ENCODE measurements around the gene PGA3. TPM values are rescaled to one million over a fixed set of nuclear protein-coding genes. Genes with fewer than 3 reads are reported as not detected.
"Not testable (repeated sequence)": the region's sequence is repeated elsewhere in the genome, so short reads cannot be mapped to it uniquely, and the experiment has no call there.

Gene PGA3
- total RNA-seq, 1 experiment from 2014 or later = not detected

DNA sequence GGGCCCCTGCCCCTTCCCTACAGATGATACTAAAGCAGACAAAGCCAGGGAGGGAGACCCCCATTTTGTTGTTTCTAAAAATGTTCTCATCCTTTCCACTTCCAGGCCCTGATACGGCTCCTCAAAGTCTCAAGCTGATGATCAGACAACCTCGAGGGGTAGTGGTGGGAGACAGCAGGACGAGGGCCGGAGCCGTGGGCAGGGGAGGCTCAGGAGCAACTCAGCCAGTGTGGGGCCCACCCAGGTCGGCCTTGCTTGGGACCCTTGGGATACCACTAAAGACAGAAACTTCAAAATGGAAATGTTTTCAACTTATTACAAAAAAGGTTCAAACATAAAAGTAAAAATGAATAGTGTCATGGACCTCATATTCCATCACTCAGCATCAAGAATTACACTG is 26.9 kb upstream of the PGA3 start:
- TF ChIP-seq RAD21 (IDR thresholded peaks at IDR 0.05; ENCODE audit: low read depth) (no peak), JUND (IDR thresholded peaks at IDR 0.05) (no peak), SIN3A (IDR thresholded peaks at IDR 0.05; ENCODE audit: low read depth) (no peak), CBX3 (IDR thresholded peaks at IDR 0.05; ENCODE audit: low read depth) (no peak), CEBPB (IDR thresholded peaks at IDR 0.05; ENCODE audit: low read depth) (no peak), SRF (IDR thresholded peaks at IDR 0.05; ENCODE audit: low read depth) (no peak), SP1 (IDR thresholded peaks at IDR 0.05; ENCODE audit: low read depth) (no peak), ELF1 (IDR thresholded peaks at IDR 0.05; ENCODE audit: borderline replicate concordance, low read depth) (no peak)
- TF ChIP-seq, protein P1, sequence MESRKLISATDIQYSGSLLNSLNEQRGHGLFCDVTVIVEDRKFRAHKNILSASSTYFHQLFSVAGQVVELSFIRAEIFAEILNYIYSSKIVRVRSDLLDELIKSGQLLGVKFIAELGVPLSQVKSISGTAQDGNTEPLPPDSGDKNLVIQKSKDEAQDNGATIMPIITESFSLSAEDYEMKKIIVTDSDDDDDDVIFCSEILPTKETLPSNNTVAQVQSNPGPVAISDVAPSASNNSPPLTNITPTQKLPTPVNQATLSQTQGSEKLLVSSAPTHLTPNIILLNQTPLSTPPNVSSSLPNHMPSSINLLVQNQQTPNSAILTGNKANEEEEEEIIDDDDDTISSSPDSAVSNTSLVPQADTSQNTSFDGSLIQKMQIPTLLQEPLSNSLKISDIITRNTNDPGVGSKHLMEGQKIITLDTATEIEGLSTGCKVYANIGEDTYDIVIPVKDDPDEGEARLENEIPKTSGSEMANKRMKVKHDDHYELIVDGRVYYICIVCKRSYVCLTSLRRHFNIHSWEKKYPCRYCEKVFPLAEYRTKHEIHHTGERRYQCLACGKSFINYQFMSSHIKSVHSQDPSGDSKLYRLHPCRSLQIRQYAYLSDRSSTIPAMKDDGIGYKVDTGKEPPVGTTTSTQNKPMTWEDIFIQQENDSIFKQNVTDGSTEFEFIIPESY (IDR thresholded peaks at IDR 0.05; ENCODE audit: extremely low read depth, insufficient replicate concordance, low read length) = no peak
- TF ChIP-seq, protein P2, sequence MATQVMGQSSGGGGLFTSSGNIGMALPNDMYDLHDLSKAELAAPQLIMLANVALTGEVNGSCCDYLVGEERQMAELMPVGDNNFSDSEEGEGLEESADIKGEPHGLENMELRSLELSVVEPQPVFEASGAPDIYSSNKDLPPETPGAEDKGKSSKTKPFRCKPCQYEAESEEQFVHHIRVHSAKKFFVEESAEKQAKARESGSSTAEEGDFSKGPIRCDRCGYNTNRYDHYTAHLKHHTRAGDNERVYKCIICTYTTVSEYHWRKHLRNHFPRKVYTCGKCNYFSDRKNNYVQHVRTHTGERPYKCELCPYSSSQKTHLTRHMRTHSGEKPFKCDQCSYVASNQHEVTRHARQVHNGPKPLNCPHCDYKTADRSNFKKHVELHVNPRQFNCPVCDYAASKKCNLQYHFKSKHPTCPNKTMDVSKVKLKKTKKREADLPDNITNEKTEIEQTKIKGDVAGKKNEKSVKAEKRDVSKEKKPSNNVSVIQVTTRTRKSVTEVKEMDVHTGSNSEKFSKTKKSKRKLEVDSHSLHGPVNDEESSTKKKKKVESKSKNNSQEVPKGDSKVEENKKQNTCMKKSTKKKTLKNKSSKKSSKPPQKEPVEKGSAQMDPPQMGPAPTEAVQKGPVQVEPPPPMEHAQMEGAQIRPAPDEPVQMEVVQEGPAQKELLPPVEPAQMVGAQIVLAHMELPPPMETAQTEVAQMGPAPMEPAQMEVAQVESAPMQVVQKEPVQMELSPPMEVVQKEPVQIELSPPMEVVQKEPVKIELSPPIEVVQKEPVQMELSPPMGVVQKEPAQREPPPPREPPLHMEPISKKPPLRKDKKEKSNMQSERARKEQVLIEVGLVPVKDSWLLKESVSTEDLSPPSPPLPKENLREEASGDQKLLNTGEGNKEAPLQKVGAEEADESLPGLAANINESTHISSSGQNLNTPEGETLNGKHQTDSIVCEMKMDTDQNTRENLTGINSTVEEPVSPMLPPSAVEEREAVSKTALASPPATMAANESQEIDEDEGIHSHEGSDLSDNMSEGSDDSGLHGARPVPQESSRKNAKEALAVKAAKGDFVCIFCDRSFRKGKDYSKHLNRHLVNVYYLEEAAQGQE (IDR thresholded peaks at IDR 0.05; ENCODE audit: low read depth) = no peak
- intact Hi-C loops (cut with micrococcal nuclease) = no loop called here
- ChIA-PET CTCF (no interaction called here), POLR2A (no interaction called here), RAD21 (ENCODE audit: low non-redundant PET in 1 of 2, low total read pairs in 2 of 2, uncharacterized antibody in 2 of 2, unreplicated experiment in 2 of 2) (no interaction called here)
- Histone ChIP-seq H3K4me3 (replicated peaks in 1 of 2; ENCODE audit: low read depth in 1 of 2, low read length in 2 of 2) (no peak overlapping the region), H3K79me2 (ENCODE audit: insufficient read depth, low read length) (no peaks in the 10 kb centered on the region), H3K27ac (ENCODE audit: low read depth, low read length) (no peak overlapping the region), H3K9ac (ENCODE audit: low read length) (no peak overlapping the region), H3K36me3 (ENCODE audit: control insufficient read depth in 1 of 2, insufficient read depth in 2 of 2, low read length in 2 of 2) (no peaks in the 10 kb centered on the region), H3K9me3 (ENCODE audit: control insufficient read depth in 1 of 2, insufficient read depth in 1 of 2, low read depth in 1 of 2, low read length in 2 of 2) (no peaks in the 10 kb centered on the region), H3K4me1 (ENCODE audit: control insufficient read depth in 1 of 2, insufficient read depth in 2 of 2, low read length in 2 of 2) (no peaks in the 10 kb centered on the region), H2AFZ (ENCODE audit: low read depth, low read length, poor library complexity, severe bottlenecking) (no peak overlapping the region), H3K27me3 (ENCODE audit: insufficient read depth, low read length) (0 out of 2 replicates have a peak, but pooled peaks cover 3% of the 10 kb centered on the region), H4K20me1 (ENCODE audit: insufficient read depth) (no peaks in the 10 kb centered on the region), H3K4me2 (ENCODE audit: low read length) (no peak overlapping the region), H3K9me2 (ENCODE audit: insufficient read depth) (no peaks in the 10 kb centered on the region)
- ATAC-seq (no peak), DNase-seq (ENCODE audit: low read depth, low spot score) (no peak)
- no TSS peak for BruUV-seq (replicated peaks)

DNA sequence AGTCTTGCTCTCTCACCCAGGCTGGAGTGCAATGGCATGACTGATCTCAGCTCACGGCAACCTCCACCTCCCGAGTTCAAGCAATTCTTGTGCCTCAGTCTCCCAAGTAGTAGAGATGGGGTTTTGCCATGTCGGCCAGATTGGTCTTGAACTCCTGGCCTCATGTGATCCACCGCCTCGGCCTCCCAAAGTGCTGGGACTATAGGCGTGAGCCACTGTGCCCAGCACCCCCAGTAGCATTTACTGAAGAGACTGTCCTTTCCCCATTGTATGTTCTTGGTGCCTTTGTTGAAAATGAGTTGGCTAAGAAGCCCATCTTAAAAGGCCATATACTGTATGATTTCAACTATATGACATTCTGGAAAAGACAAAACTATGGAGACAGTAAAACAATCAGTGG is 23.1 kb upstream of the PGA3 start:
- H3K27ac ChIP-seq (ENCODE audit: low read depth, low read length); RAD21 ChIA-PET (ENCODE audit: low non-redundant PET in 1 of 2, low total read pairs in 2 of 2, uncharacterized antibody in 2 of 2, unreplicated experiment in 2 of 2); BruUV-seq (replicated peaks); H3K79me2 ChIP-seq (ENCODE audit: insufficient read depth, low read length); ATAC-seq; H3K9me2 ChIP-seq (ENCODE audit: insufficient read depth); POLR2A ChIA-PET; H3K9me3 ChIP-seq (ENCODE audit: control insufficient read depth in 1 of 2, insufficient read depth in 1 of 2, low read depth in 1 of 2, low read length in 2 of 2); H3K4me3 ChIP-seq (replicated peaks in 1 of 2; ENCODE audit: low read depth in 1 of 2, low read length in 2 of 2); H3K4me1 ChIP-seq (ENCODE audit: control insufficient read depth in 1 of 2, insufficient read depth in 2 of 2, low read length in 2 of 2); H3K4me2 ChIP-seq (ENCODE audit: low read length); CTCF ChIA-PET; H3K27me3 ChIP-seq (ENCODE audit: insufficient read depth, low read length); H3K36me3 ChIP-seq (ENCODE audit: control insufficient read depth in 1 of 2, insufficient read depth in 2 of 2, low read length in 2 of 2); H3K9ac ChIP-seq (ENCODE audit: low read length); DNase-seq (ENCODE audit: low read depth, low spot score); H2AFZ ChIP-seq (ENCODE audit: low read depth, low read length, poor library complexity, severe bottlenecking); H4K20me1 ChIP-seq (ENCODE audit: insufficient read depth): not testable (repeated sequence)
- intact Hi-C loops (cut with micrococcal nuclease) = loop anchor here (10.0 kb wide), 1 partner anchor 265 kb away; the partner anchor contains the start of gene TMEM109
